GM12873 (cell line): ENCODE data around the gene DGUOK.
A peak's percentile ranks its signal among the peaks of the same experiment; 100 is the strongest.

Source experiments
- CTCF ChIP-seq: IDR thresholded peaks from 2 replicates; pipeline ENCODE4 v1.5.1; 2012; ENCODE audit warnings: low read depth, mild to moderate bottlenecking, moderate library complexity, low read length, control low read depth; ENCODE audit not compliant: insufficient read depth; ENCODE audit errors: missing control alignments

DGUOK gene

GRCh38 chr2:73903313-73903712 lies 23.4 kb upstream of the DGUOK start:
- no peak for TF ChIP-seq CTCF

GRCh38 chr2:73904952-73905351 lies 21.7 kb upstream of the DGUOK start:
- no peak for TF ChIP-seq CTCF

- TF ChIP-seq CTCF: no peak
Measured at GRCh38 chr2:73906847-73907505, 19.7 kb upstream of the DGUOK start.

- TF ChIP-seq CTCF: peak; percentile 75
Measured at GRCh38 chr2:73907840-73908452, 18.7 kb upstream of the DGUOK start.

GRCh38 chr2:73908689-73909652 lies 17.7 kb upstream of the DGUOK start:
- no peak for TF ChIP-seq CTCF

- no peak for TF ChIP-seq CTCF
Measured at GRCh38 chr2:73910873-73911547, 15.7 kb upstream of the DGUOK start.

- TF ChIP-seq CTCF: no peak
Measured at GRCh38 chr2:73911548-73912208, 15.0 kb upstream of the DGUOK start.
